H1 (cell line): ENCODE measurements around the gene ZNF346. TPM values are rescaled to one million over a fixed set of nuclear protein-coding genes. Genes with fewer than 3 reads are reported as not detected.
"Not testable (repeated sequence)": the region's sequence is repeated elsewhere in the genome, so short reads cannot be mapped to it uniquely, and the experiment has no call there.

Experiments used
- CTCF ChIA-PET: fragments of 300-600 bp; sonication (Branson Sonifier 250); formaldehyde crosslinking; loops from one replicate; lab custom pipeline; 2021; ENCODE audit not compliant: partially characterized antibody; lab: Charles Lee
- POLR2A ChIA-PET: fragments of 300-600 bp; sonication (Branson Sonifier 250); formaldehyde crosslinking; loops from one replicate; lab custom pipeline; 2021; ENCODE audit warnings: inconsistent platforms; ENCODE audit not compliant: partially characterized antibody; lab: Charles Lee
- DNase-seq, 2 experiments: peaks; one replicate each; pipeline versions ENCODE4 v3.0.0 to v3.0.0-alpha.2; 2010 to 2022; ENCODE audit warnings: low spot score in 2 of 2, low read depth in 1 of 2, mixed read lengths in 1 of 2
- FAIRE-seq: peaks from 2 replicates; lab custom pipeline; 2011; peaks lifted over from hg19 to GRCh38; lab: Jason Lieb, UNC
- H2AFZ ChIP-seq: 2 replicates; pipeline ENCODE4 v1.8.1; 2012; ENCODE audit warnings: low read length, inconsistent platforms
- H2AK5ac ChIP-seq: 2 replicates; pipeline ENCODE4 v1.6.1; 2013; ENCODE audit warnings: low read depth, low read length
- H2BK120ac ChIP-seq: replicated peaks from 2 replicates; pipeline ENCODE3; 2013; ENCODE audit warnings: low read depth, low read length, inconsistent platforms
- H2BK12ac ChIP-seq: 2 replicates; pipeline ENCODE4 v1.6.1; 2013; ENCODE audit warnings: low read depth, low read length
- H2BK15ac ChIP-seq: 2 replicates; pipeline ENCODE4 v1.6.1; 2013; ENCODE audit warnings: low read length
- H2BK20ac ChIP-seq: 2 replicates; pipeline ENCODE4 v1.6.1; 2013; ENCODE audit warnings: low read length
- H2BK5ac ChIP-seq: 2 replicates; pipeline ENCODE4 v1.6.1; 2013; ENCODE audit warnings: low read depth, low read length
- H3K14ac ChIP-seq: 2 replicates; pipeline ENCODE4 v1.6.1; 2013; ENCODE audit warnings: inconsistent platforms; ENCODE audit not compliant: insufficient read length
- H3K18ac ChIP-seq: 2 replicates; pipeline ENCODE4 v1.6.1; 2013; ENCODE audit warnings: low read length; ENCODE audit errors: extremely low read depth
- H3K23ac ChIP-seq: 2 replicates; pipeline ENCODE4 v1.6.1; 2013; ENCODE audit warnings: inconsistent platforms; ENCODE audit not compliant: insufficient read length
- H3K23me2 ChIP-seq: 2 replicates; pipeline ENCODE4 v1.6.1; 2013; ENCODE audit warnings: low read depth, low read length
- H3K27ac ChIP-seq: 2 replicates; pipeline ENCODE4 v1.6.1; 2011; ENCODE audit warnings: low read depth, low read length, inconsistent platforms
- H3K27me3 ChIP-seq, 4 experiments: replicated peaks in 1 of 4; 1 replicate in 1 of 4; 2 replicates in 3 of 4; pipeline versions ENCODE4 v1.6.1 to v1.8.1; 2011 to 2013; ENCODE audit warnings: low read length in 3 of 4, mild to moderate bottlenecking in 3 of 4, inconsistent platforms in 2 of 4, mixed read lengths in 2 of 4, moderate library complexity in 1 of 4; ENCODE audit not compliant: control insufficient read depth in 3 of 4, insufficient read depth in 3 of 4; ENCODE audit errors: extremely low read depth in 1 of 4
- H3K36me3 ChIP-seq, 4 experiments: 2 replicates each; pipeline versions ENCODE4 v1.6.1 to v1.8.1; 2011 to 2013; ENCODE audit warnings: mild to moderate bottlenecking in 4 of 4, low read length in 3 of 4, moderate library complexity in 2 of 4, control low read depth in 1 of 4, inconsistent platforms in 1 of 4; ENCODE audit not compliant: insufficient read depth in 4 of 4, control insufficient read depth in 2 of 4
- H3K4ac ChIP-seq: replicated peaks from 2 replicates; pipeline ENCODE3; 2013; ENCODE audit warnings: low read length, low read depth, mixed read lengths, inconsistent platforms; ENCODE audit not compliant: insufficient read length
- H3K4me1 ChIP-seq, 4 experiments: replicated peaks in 1 of 4; 1 replicate in 1 of 4; 2 replicates in 3 of 4; pipeline versions ENCODE4 v1.6.1 to v1.8.1; 2011 to 2013; ENCODE audit warnings: low read length in 3 of 4, inconsistent platforms in 2 of 4, mixed read lengths in 1 of 4; ENCODE audit not compliant: insufficient read depth in 4 of 4, control insufficient read depth in 3 of 4
- H3K4me2 ChIP-seq, 2 experiments: 2 replicates each; pipeline versions ENCODE4 v1.6.1 to v1.8.1; 2011 to 2013; ENCODE audit warnings: low read depth in 2 of 2, low read length in 2 of 2, control low read depth in 1 of 2, inconsistent platforms in 1 of 2, mild to moderate bottlenecking in 1 of 2; ENCODE audit not compliant: insufficient read depth in 1 of 2
- H3K4me3 ChIP-seq, 4 experiments: fragments of 200-600, 300-600 bp in 1 of 4; sonication (generic), shearing (Covaris generic), sonication (Bioruptor Twin) in 1 of 4; 2 replicates each; pipeline versions ENCODE4 v1.5.1 to v1.8.1; 2011 to 2016; ENCODE audit warnings: low read length in 4 of 4, low read depth in 3 of 4, control low read depth in 2 of 4, inconsistent platforms in 2 of 4, mild to moderate bottlenecking in 2 of 4, mixed read lengths in 1 of 4, moderate library complexity in 1 of 4; ENCODE audit not compliant: insufficient read depth in 2 of 4; ENCODE audit errors: extremely low read depth in 1 of 4
- H3K56ac ChIP-seq: replicated peaks from 2 replicates; pipeline ENCODE3; 2013; ENCODE audit warnings: low read depth, mild to moderate bottlenecking, mixed read lengths, low read length, inconsistent platforms; ENCODE audit not compliant: insufficient read length
- H3K79me1 ChIP-seq: 2 replicates; pipeline ENCODE4 v1.6.1; 2013; ENCODE audit warnings: low read depth, low read length, control low read depth
- H3K79me2 ChIP-seq, 2 experiments: 2 replicates each; pipeline versions ENCODE4 v1.6.1 to v1.8.1; 2012 to 2013; ENCODE audit warnings: low read length in 2 of 2, mild to moderate bottlenecking in 2 of 2, inconsistent platforms in 1 of 2; ENCODE audit not compliant: insufficient read depth in 2 of 2, control insufficient read depth in 1 of 2
- H3K9ac ChIP-seq, 4 experiments: replicated peaks in 1 of 4; 1 replicate in 1 of 4; 2 replicates in 3 of 4; pipeline versions ENCODE4 v1.6.1 to v1.8.1; 2011 to 2013; ENCODE audit warnings: low read depth in 3 of 4, low read length in 3 of 4, control low read depth in 2 of 4, mild to moderate bottlenecking in 2 of 4, moderate library complexity in 2 of 4, inconsistent platforms in 1 of 4; ENCODE audit errors: extremely low read depth in 1 of 4
- H3K9me3 ChIP-seq, 2 experiments: 2 replicates each; pipeline versions ENCODE4 v1.6.1 to v1.8.1; 2012 to 2013; ENCODE audit warnings: mild to moderate bottlenecking in 2 of 2, moderate library complexity in 2 of 2, control low read depth in 1 of 2, inconsistent platforms in 1 of 2, low read depth in 1 of 2, low read length in 1 of 2, mixed read lengths in 1 of 2; ENCODE audit not compliant: insufficient read depth in 2 of 2
- H4K20me1 ChIP-seq, 2 experiments: replicated peaks in 1 of 2; 2 replicates each; pipeline versions ENCODE3 to v1.8.1; 2011 to 2013; ENCODE audit warnings: inconsistent platforms in 2 of 2, low read length in 2 of 2, mild to moderate bottlenecking in 1 of 2; ENCODE audit not compliant: insufficient read depth in 2 of 2, control insufficient read depth in 1 of 2
- H4K5ac ChIP-seq: 2 replicates; pipeline ENCODE4 v1.6.1; 2013; ENCODE audit warnings: low read length, low read depth, mixed read lengths, inconsistent platforms; ENCODE audit not compliant: insufficient read length
- H4K8ac ChIP-seq: 2 replicates; pipeline ENCODE4 v1.8.0; 2013; ENCODE audit warnings: mild to moderate bottlenecking, moderate library complexity, low read length, inconsistent platforms; ENCODE audit not compliant: insufficient read depth; ENCODE audit errors: extremely low read depth
- H4K91ac ChIP-seq: replicated peaks from 2 replicates; pipeline ENCODE3; 2013; ENCODE audit warnings: low read length, mixed read lengths, inconsistent platforms; ENCODE audit not compliant: insufficient read length
- WGBS, 2 experiments: shearing (Covaris generic) in 1 of 2; methylation state at CpG; one replicate each; pipeline versions ENCODE4 v1.1.6 to v1.1.7; 2013 to 2015; ENCODE audit warnings: low lambda C conversion rate in 2 of 2, mixed read lengths in 2 of 2, inconsistent platforms in 1 of 2, low coverage in 1 of 2, missing lambda C conversion rate in 1 of 2; ENCODE audit not compliant: insufficient replicate concordance in 2 of 2, insufficient coverage in 1 of 2, insufficient read length in 1 of 2; ENCODE audit errors: extremely low coverage in 1 of 2, missing lambda C conversion rate in 1 of 2; 5-methylcytosine and 5-hydroxymethylcytosine counted together
- polyA plus RNA-seq, 7 experiments: library from polyadenylated mRNA; depleted of rRNA in 3 of 7; stranded (reverse) in 5 of 7; unstranded in 2 of 7; fragments of >200 nt in 5 of 7; fragments of 200-250 nt in 2 of 7; gene quantifications; 1 replicate in 5 of 7; 2 replicates in 1 of 7; 4 replicates in 1 of 7; pipeline versions ENCODE4 v1.2.1 to v1.2.3, GENCODE V29; 2011 to 2013; ENCODE audit warnings: missing spikeins in 2 of 7, mixed read lengths in 2 of 7
- total RNA-seq: library from RNA; stranded (reverse); fragmentation: NEBNext Ultra II Directional; extraction: Animal tissue kit (Norgen Biotek cat#: 25700); gene quantifications from 2 replicates; pipeline ENCODE4 v1.2.1, GENCODE V29; 2021

ZNF346 gene
- total and polyA plus RNA-seq, 2 of the 8 experiments (the other 6 are each of a cell fraction or from before 2014, with no cell fraction given): 19.9 to 20.8 TPM

GRCh38 chr5:176983112-176983511 is 39.4 kb upstream of the ZNF346 start:
- POLR2A ChIA-PET, H2BK12ac ChIP-seq, H3K27me3 ChIP-seq, H3K27ac ChIP-seq, DNase-seq, H3K4me3 ChIP-seq, H3K4me1 ChIP-seq, H2BK120ac ChIP-seq, FAIRE-seq, H3K23ac ChIP-seq, H3K4me2 ChIP-seq, H2BK20ac ChIP-seq, CTCF ChIA-PET, H3K9ac ChIP-seq, H4K8ac ChIP-seq, H2BK15ac ChIP-seq, H2BK5ac ChIP-seq, H4K91ac ChIP-seq, H4K5ac ChIP-seq, H2AK5ac ChIP-seq, H3K23me2 ChIP-seq, H2AFZ ChIP-seq, H3K4ac ChIP-seq, H3K18ac ChIP-seq, H3K14ac ChIP-seq, H3K79me1 ChIP-seq, H4K20me1 ChIP-seq, H3K56ac ChIP-seq: not testable (repeated sequence)
- Histone ChIP-seq H3K36me3 (peaks cover 6 to 38% (median 22%) of the 10 kb centered on the region in 4 experiments), H3K79me2 (peaks cover 0 to 30% of the 10 kb centered on the region in 2 experiments; a peak in 2 of 4 replicates), H3K9me3 (peaks cover 5 to 17% of the 10 kb centered on the region in 2 experiments; a peak in 3 of 4 replicates)
- WGBS, 2 experiments: 95% methylated on average over 4 of the region's 13 CpGs; no CpG with 5 or more reads in 1 of the 2 experiments

- H3K14ac ChIP-seq, H3K4me2 ChIP-seq, H3K4me1 ChIP-seq, POLR2A ChIA-PET, H3K27me3 ChIP-seq, H2AFZ ChIP-seq, H3K23me2 ChIP-seq, DNase-seq, H2BK12ac ChIP-seq, H2BK120ac ChIP-seq, FAIRE-seq, H4K8ac ChIP-seq, H2BK20ac ChIP-seq, H3K9ac ChIP-seq, H4K5ac ChIP-seq, H3K4ac ChIP-seq, CTCF ChIA-PET, H2BK15ac ChIP-seq, H3K27ac ChIP-seq, H4K91ac ChIP-seq, H2AK5ac ChIP-seq, H3K56ac ChIP-seq, H4K20me1 ChIP-seq, H3K79me1 ChIP-seq, H3K23ac ChIP-seq, H3K4me3 ChIP-seq, H2BK5ac ChIP-seq, H3K18ac ChIP-seq: not testable (repeated sequence)
- Histone ChIP-seq H3K36me3 (peaks cover 6 to 38% (median 22%) of the 10 kb centered on the region in 4 experiments), H3K9me3 (peaks cover 5 to 17% of the 10 kb centered on the region in 2 experiments; a peak in 3 of 4 replicates), H3K79me2 (peaks cover 0 to 34% of the 10 kb centered on the region in 2 experiments; a peak in 2 of 4 replicates)
- 97% methylated on average over 21 of the region's 21 CpGs; no CpG with 5 or more reads in 1 of the 2 experiments for WGBS, 2 experiments
Measured at GRCh38 chr5:176983593-176983992, 38.9 kb upstream of the ZNF346 start.
